ENCODE measurements around the gene NETO1.

NETO1 gene

GRCh38 chr18:72822202-72822601, 45.6 kb downstream of the NETO1 start:
- H3K4me1 Mint-ChIP-seq = no peaks in the 10 kb centered on the region
- H3K4me3 Mint-ChIP-seq = no peak overlapping the region
- CTCF ChIA-PET = no interaction called here
- H3K9me3 Mint-ChIP-seq = peaks cover 10% of the 10 kb centered on the region
- DNase-seq = no peak
- H3K27ac Mint-ChIP-seq = no peak overlapping the region
- no peaks in the 10 kb centered on the region for H3K36me3 Mint-ChIP-seq
- H3K27me3 Mint-ChIP-seq = no peaks in the 10 kb centered on the region

- Mint-ChIP-seq H3K4me1 (no peaks in the 10 kb centered on the region), H3K36me3 (no peaks in the 10 kb centered on the region), H3K9me3 (peaks cover 14% of the 10 kb centered on the region), H3K4me3 (no peak overlapping the region), H3K27me3 (no peaks in the 10 kb centered on the region), H3K27ac (no peak overlapping the region)
- CTCF ChIA-PET = no interaction called here
- DNase-seq = no peak
Measured at GRCh38 chr18:72820571-72820970, 47.2 kb downstream of the NETO1 start.

- DNase-seq = no peak
- Mint-ChIP-seq H3K4me1 (no peaks in the 10 kb centered on the region), H3K9me3 (peaks cover 14% of the 10 kb centered on the region), H3K4me3 (no peak overlapping the region), H3K27ac (no peak overlapping the region), H3K36me3 (no peaks in the 10 kb centered on the region), H3K27me3 (no peaks in the 10 kb centered on the region)
- CTCF ChIA-PET = no interaction called here
Measured at GRCh38 chr18:72819050-72819449, 48.7 kb downstream of the NETO1 start.

- Mint-ChIP-seq H3K4me3 (no peak overlapping the region), H3K27ac (no peak overlapping the region), H3K36me3 (no peaks in the 10 kb centered on the region), H3K4me1 (no peaks in the 10 kb centered on the region), H3K9me3 (peaks cover 3% of the 10 kb centered on the region), H3K27me3 (no peaks in the 10 kb centered on the region)
- DNase-seq = no peak
- CTCF ChIA-PET = no interaction called here
Measured at GRCh38 chr18:72811047-72811446, 56.7 kb downstream of the NETO1 start.

GRCh38 chr18:72808680-72809079, 59.1 kb downstream of the NETO1 start:
- no peak overlapping the region for H3K27ac Mint-ChIP-seq
- H3K9me3 Mint-ChIP-seq = no peaks in the 10 kb centered on the region
- CTCF ChIA-PET = no interaction called here
- H3K27me3 Mint-ChIP-seq = no peaks in the 10 kb centered on the region
- no peak for DNase-seq
- no peaks in the 10 kb centered on the region for H3K4me1 Mint-ChIP-seq
- H3K36me3 Mint-ChIP-seq = no peaks in the 10 kb centered on the region
- H3K4me3 Mint-ChIP-seq = no peak overlapping the region

- CTCF ChIA-PET = no interaction called here
- Mint-ChIP-seq H3K4me3 (no peak overlapping the region), H3K9me3 (no peaks in the 10 kb centered on the region)
Measured at GRCh38 chr18:72799106-72799505, 68.7 kb downstream of the NETO1 start.

GRCh38 chr18:72783530-72783929, 84.3 kb downstream of the NETO1 start:
- Mint-ChIP-seq H3K36me3 (no peaks in the 10 kb centered on the region), H3K4me1 (no peaks in the 10 kb centered on the region), H3K9me3 (no peaks in the 10 kb centered on the region), H3K4me3 (no peak overlapping the region), H3K27me3 (no peaks in the 10 kb centered on the region), H3K27ac (no peak overlapping the region)
- CTCF ChIA-PET = no interaction called here
- no peak for DNase-seq

More at GRCh38 chr18:72799106-72799505, 68.7 kb downstream of the NETO1 start:
- Mint-ChIP-seq H3K36me3 (no peaks in the 10 kb centered on the region), H3K27me3 (no peaks in the 10 kb centered on the region), H3K27ac (no peak overlapping the region), H3K4me1 (no peaks in the 10 kb centered on the region)
- no peak for DNase-seq

GRCh38 chr18:72774914-72775313, 92.9 kb downstream of the NETO1 start:
- no peak for DNase-seq
- H3K36me3 Mint-ChIP-seq = no peaks in the 10 kb centered on the region
- no peaks in the 10 kb centered on the region for H3K4me1 Mint-ChIP-seq
- CTCF ChIA-PET = no interaction called here
- no peak overlapping the region for H3K4me3 Mint-ChIP-seq
- no peaks in the 10 kb centered on the region for H3K27me3 Mint-ChIP-seq
- H3K9me3 Mint-ChIP-seq = no peaks in the 10 kb centered on the region
- no peak overlapping the region for H3K27ac Mint-ChIP-seq

- no peak overlapping the region for H3K27ac Mint-ChIP-seq
- H3K36me3 Mint-ChIP-seq = no peaks in the 10 kb centered on the region
- H3K27me3 Mint-ChIP-seq = no peaks in the 10 kb centered on the region
- DNase-seq = no peak
- H3K4me3 Mint-ChIP-seq = no peak overlapping the region
- CTCF ChIA-PET = no interaction called here
- H3K9me3 Mint-ChIP-seq = no peaks in the 10 kb centered on the region
- H3K4me1 Mint-ChIP-seq = no peaks in the 10 kb centered on the region
Measured at GRCh38 chr18:72772916-72773315, 94.9 kb downstream of the NETO1 start.

GRCh38 chr18:72768681-72769229, 99.0 kb downstream of the NETO1 start:
- no peak for DNase-seq
- Mint-ChIP-seq H3K4me3 (no peak overlapping the region), H3K27me3 (no peaks in the 10 kb centered on the region), H3K9me3 (no peaks in the 10 kb centered on the region), H3K27ac (no peak overlapping the region), H3K4me1 (no peaks in the 10 kb centered on the region), H3K36me3 (no peaks in the 10 kb centered on the region)
- CTCF ChIA-PET = no interaction called here

GRCh38 chr18:72762515-72763122, 105.2 kb downstream of the NETO1 start:
- no peaks in the 10 kb centered on the region for H3K27me3 Mint-ChIP-seq
- H3K27ac Mint-ChIP-seq = no peak overlapping the region
- CTCF ChIA-PET = interaction anchor here (0.6 to 2.1 kb wide), 3 partner anchors 1003 to 1414 kb away, joined by 3 to 9 read pairs (median 3); no protein-coding TSS in a partner anchor
- no peak overlapping the region for H3K4me3 Mint-ChIP-seq
- H3K36me3 Mint-ChIP-seq = no peaks in the 10 kb centered on the region
- no peaks in the 10 kb centered on the region for H3K4me1 Mint-ChIP-seq
- H3K9me3 Mint-ChIP-seq = no peaks in the 10 kb centered on the region
- DNase-seq = no peak

GRCh38 chr18:72752220-72752619, 115.6 kb downstream of the NETO1 start:
- CTCF ChIA-PET = no interaction called here
- Mint-ChIP-seq H3K9me3 (no peaks in the 10 kb centered on the region), H3K27ac (no peak overlapping the region), H3K27me3 (no peaks in the 10 kb centered on the region), H3K4me3 (no peak overlapping the region), H3K4me1 (no peaks in the 10 kb centered on the region), H3K36me3 (no peaks in the 10 kb centered on the region)
- no peak for DNase-seq

GRCh38 chr18:72742002-72742401, 125.8 kb downstream of the NETO1 start:
- no peak for DNase-seq
- Mint-ChIP-seq H3K27ac (no peak overlapping the region), H3K36me3 (no peaks in the 10 kb centered on the region), H3K4me1 (no peaks in the 10 kb centered on the region), H3K9me3 (no peaks in the 10 kb centered on the region), H3K27me3 (no peaks in the 10 kb centered on the region), H3K4me3 (no peak overlapping the region)
- CTCF ChIA-PET = no interaction called here

- Mint-ChIP-seq H3K27me3 (no peaks in the 10 kb centered on the region), H3K36me3 (no peaks in the 10 kb centered on the region), H3K9me3 (no peaks in the 10 kb centered on the region), H3K4me3 (no peak overlapping the region), H3K27ac (no peak overlapping the region), H3K4me1 (no peaks in the 10 kb centered on the region)
- CTCF ChIA-PET = no interaction called here
- DNase-seq = no peak
Measured at GRCh38 chr18:72738136-72738535, 129.7 kb downstream of the NETO1 start.

- Mint-ChIP-seq H3K4me3 (no peak overlapping the region), H3K4me1 (no peaks in the 10 kb centered on the region), H3K27ac (no peak overlapping the region), H3K27me3 (no peaks in the 10 kb centered on the region), H3K9me3 (no peaks in the 10 kb centered on the region), H3K36me3 (no peaks in the 10 kb centered on the region)
- CTCF ChIA-PET = no interaction called here
- DNase-seq = no peak
Measured at GRCh38 chr18:72727776-72728175, 140.0 kb downstream of the NETO1 start.

Data from activated naive CD4-positive, alpha-beta T cell treated with anti-CD3 and anti-CD28 coated beads, Interleukin-2, amount 10 ng/mL, durations not matched to agents 7 days and 5 days (primary cell).